Measurements from ENCODE around the gene AZIN2.

DNA sequence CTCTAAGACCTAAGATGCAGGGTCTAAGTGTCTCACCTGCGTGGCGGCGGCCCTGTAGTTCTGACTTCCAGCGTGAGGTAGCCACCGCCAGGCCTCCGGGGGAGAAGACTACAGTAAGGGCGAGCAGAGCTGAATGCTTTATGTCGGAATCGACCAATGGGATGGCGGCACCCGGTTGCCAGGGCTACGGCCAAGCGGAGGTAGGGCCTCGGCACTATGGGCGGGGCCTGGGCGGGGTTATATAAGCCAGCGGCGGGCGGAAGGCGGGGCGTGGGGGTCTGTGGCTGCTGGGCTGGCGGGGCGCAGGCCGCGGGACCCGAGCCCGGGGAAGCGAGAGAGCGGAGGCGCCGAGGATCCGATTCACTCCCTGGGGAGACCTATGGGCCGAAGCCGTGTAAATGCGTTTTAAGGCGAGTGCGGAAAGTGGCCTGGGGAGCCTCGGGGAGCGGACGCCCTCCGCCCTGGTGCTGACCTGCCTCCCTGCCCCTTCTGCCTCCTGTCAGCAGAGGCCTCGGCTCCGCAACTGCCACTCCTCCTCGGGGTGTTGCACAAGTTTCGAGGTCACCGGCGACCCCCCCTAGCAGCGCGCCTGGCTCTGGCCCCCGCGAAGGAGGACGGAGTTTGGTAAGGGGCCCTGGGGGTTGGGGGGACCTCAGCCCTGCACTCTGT is at the start of gene AZIN2:
- TF ChIP-seq, protein P1, sequence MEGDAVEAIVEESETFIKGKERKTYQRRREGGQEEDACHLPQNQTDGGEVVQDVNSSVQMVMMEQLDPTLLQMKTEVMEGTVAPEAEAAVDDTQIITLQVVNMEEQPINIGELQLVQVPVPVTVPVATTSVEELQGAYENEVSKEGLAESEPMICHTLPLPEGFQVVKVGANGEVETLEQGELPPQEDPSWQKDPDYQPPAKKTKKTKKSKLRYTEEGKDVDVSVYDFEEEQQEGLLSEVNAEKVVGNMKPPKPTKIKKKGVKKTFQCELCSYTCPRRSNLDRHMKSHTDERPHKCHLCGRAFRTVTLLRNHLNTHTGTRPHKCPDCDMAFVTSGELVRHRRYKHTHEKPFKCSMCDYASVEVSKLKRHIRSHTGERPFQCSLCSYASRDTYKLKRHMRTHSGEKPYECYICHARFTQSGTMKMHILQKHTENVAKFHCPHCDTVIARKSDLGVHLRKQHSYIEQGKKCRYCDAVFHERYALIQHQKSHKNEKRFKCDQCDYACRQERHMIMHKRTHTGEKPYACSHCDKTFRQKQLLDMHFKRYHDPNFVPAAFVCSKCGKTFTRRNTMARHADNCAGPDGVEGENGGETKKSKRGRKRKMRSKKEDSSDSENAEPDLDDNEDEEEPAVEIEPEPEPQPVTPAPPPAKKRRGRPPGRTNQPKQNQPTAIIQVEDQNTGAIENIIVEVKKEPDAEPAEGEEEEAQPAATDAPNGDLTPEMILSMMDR (IDR thresholded peaks at IDR 0.05; ENCODE audit: borderline replicate concordance, extremely low read depth, low read length, poor library complexity, severe bottlenecking): peak; percentile 12
- TF ChIP-seq EZH2 (IDR thresholded peaks at IDR 0.05; ENCODE audit: borderline replicate concordance, low read depth, low read length, severe bottlenecking): no peak
